PC-3 (cell line): ENCODE data around the gene EVA1A. TPM values are rescaled to one million over a fixed set of nuclear protein-coding genes. Genes with fewer than 3 reads are reported as not detected.
A peak's percentile ranks its signal among the peaks of the same experiment; 100 is the strongest.

Experiments
- ATAC-seq: fragments of 200-7000 bp; cut with Tn5 transposase; 2 replicates; pipeline ENCODE4 v1.9.1; 2020; ENCODE audit warnings: mild to moderate bottlenecking, moderate library complexity
- BruUV-seq: library from RNA; stranded (reverse); fragments of 400-500 nt; replicated peaks from 2 replicates; lab custom pipeline; 2021; lab: Mats Ljungman, UMichigan
- CTCF ChIA-PET: fragments of 300-600 bp; sonication (Branson Sonifier 250); formaldehyde crosslinking; loops from one replicate; lab custom pipeline; 2022; ENCODE audit warnings: antibody characterized with exemption; lab: Charles Lee
- POLR2A ChIA-PET: fragments of 300-600 bp; sonication (Branson Sonifier 250); formaldehyde crosslinking; loops from one replicate; lab custom pipeline; 2022; ENCODE audit warnings: antibody characterized with exemption; ENCODE audit not compliant: unreplicated experiment; lab: Charles Lee
- DNase-seq: peaks from one replicate; pipeline ENCODE4 v3.0.0-alpha.2; 2015
- H2AFZ ChIP-seq: fragments of 300-600 bp; sonication (generic); 2 replicates; pipeline ENCODE4 v1.6.0; 2016; ENCODE audit warnings: antibody characterized with exemption, low read length
- H3F3A ChIP-seq: fragments of 300-600 bp; sonication (generic); one replicate; pipeline ENCODE4 v1.6.0; 2017; ENCODE audit warnings: antibody characterized with exemption, low read length, control low read depth, mild to moderate bottlenecking; ENCODE audit not compliant: unreplicated experiment
- H3K27ac ChIP-seq: fragments of 300-600 bp; sonication (generic); 2 replicates; pipeline ENCODE4 v1.5.1; 2016; ENCODE audit warnings: mild to moderate bottlenecking, low read length
- H3K27me3 ChIP-seq: fragments of 300-600 bp; sonication (generic); 2 replicates; pipeline ENCODE4 v1.6.1; 2016; ENCODE audit warnings: low read length, mixed read lengths
- H3K36me3 ChIP-seq: fragments of 300-600 bp; sonication (generic); 2 replicates; pipeline ENCODE4 v1.6.1; 2016; ENCODE audit warnings: low read depth, mixed run types, low read length, mixed read lengths
- H3K4me1 ChIP-seq: fragments of 300-600 bp; sonication (generic); 2 replicates; pipeline ENCODE4 v1.5.1; 2016; ENCODE audit warnings: low read length; ENCODE audit not compliant: insufficient read depth
- H3K4me2 ChIP-seq: fragments of 300-600 bp; sonication (generic); 2 replicates; pipeline ENCODE4 v1.6.0; 2016; ENCODE audit warnings: low read length
- H3K4me3 ChIP-seq: fragments of 300-600 bp; sonication (generic); 2 replicates; pipeline ENCODE4 v1.5.1; 2016; ENCODE audit warnings: mild to moderate bottlenecking, low read length, mixed read lengths
- H3K79me2 ChIP-seq: fragments of 300-600 bp; sonication (generic); 2 replicates; pipeline ENCODE4 v1.6.1; 2017; ENCODE audit warnings: low read length, mixed read lengths
- H3K9ac ChIP-seq: fragments of 300-600 bp; sonication (generic); 2 replicates; pipeline ENCODE4 v1.6.0; 2016; ENCODE audit warnings: mild to moderate bottlenecking, low read length
- H3K9me2 ChIP-seq: fragments of 300-600 bp; sonication (generic); replicated peaks from 2 replicates; pipeline ENCODE4 v1.6.1; 2016; ENCODE audit warnings: mixed run types, low read length, mixed read lengths
- H3K9me3 ChIP-seq: fragments of 300-600 bp; sonication (generic); 2 replicates; pipeline ENCODE4 v1.6.1; 2016; ENCODE audit warnings: low read length, mixed read lengths
- H4K20me1 ChIP-seq: fragments of 300-600 bp; sonication (generic); 2 replicates; pipeline ENCODE4 v1.6.1; 2016; ENCODE audit warnings: low read length, mixed read lengths
- EZH2 ChIP-seq: fragments of 300-600 bp; sonication (generic); IDR thresholded peaks from one replicate; pipeline ENCODE4 v1.6.1; 2017; ENCODE audit warnings: antibody characterized with exemption, mild to moderate bottlenecking, low read length; ENCODE audit not compliant: unreplicated experiment
- EZH2phosphoT487 ChIP-seq: fragments of 300-600 bp; sonication (generic); IDR thresholded peaks from 2 replicates; pipeline ENCODE4 v1.6.1; 2018; ENCODE audit warnings: mild to moderate bottlenecking, antibody characterized with exemption, low read length, borderline replicate concordance
- intact Hi-C: fragments of 100-400 bp; cut with micrococcal nuclease; formaldehyde crosslinking; loops from 2 replicates; pipeline ENCODE4 v1.9.0; 2023
- total RNA-seq: library from RNA; depleted of rRNA; stranded (reverse); fragments of >200 nt; gene quantifications from 2 replicates; pipeline ENCODE4 v1.2.3, GENCODE V29; 2014
- TF ChIP-seq, protein P1 (sequence below): fragments of 300-600 bp; sonication (generic); conservative IDR thresholded peaks from 2 replicates; pipeline ENCODE4 v1.5.1; 2017; ENCODE audit warnings: antibody characterized with exemption, low read depth, mild to moderate bottlenecking, low read length

EVA1A gene
- total RNA-seq, 1 experiment from 2014 or later, result 48.9 TPM

DNA sequence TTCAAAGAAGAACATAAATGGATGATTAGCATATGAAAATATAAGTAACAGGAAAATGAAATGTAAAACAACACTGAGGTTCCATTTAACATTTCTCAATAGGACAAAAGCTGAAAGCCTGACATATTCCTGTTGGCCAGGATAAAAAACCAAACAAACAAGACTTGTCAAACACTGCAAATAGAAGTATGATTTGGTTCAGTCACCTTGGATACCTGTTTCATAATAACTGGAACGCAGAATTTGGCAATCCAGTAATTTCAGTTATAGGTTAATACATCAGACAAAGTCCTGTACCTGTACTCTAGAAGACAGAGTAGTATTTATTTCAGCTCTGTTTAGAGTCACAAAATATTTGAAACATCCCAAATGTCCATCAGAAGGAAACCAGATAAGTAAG is 16.5 kb upstream of the EVA1A start:
- POLR2A ChIA-PET, result no interaction called here
- Histone ChIP-seq H3K36me3 (no peaks in the 10 kb centered on the region), H3K4me2 (no peak overlapping the region), H3K27ac (no peak overlapping the region), H3K4me1 (peaks cover 9% of the 10 kb centered on the region; the same call in 1 of the 2 replicates), H3K79me2 (no peaks in the 10 kb centered on the region), H3K9me3 (no peaks in the 10 kb centered on the region), H3K9ac (no peak overlapping the region), H3K9me2 (no peaks in the 10 kb centered on the region), H3K27me3 (no peaks in the 10 kb centered on the region), H3F3A (no peaks in the 10 kb centered on the region), H4K20me1 (no peaks in the 10 kb centered on the region), H3K4me3 (no peak overlapping the region), H2AFZ (no peak overlapping the region)
- TF ChIP-seq EZH2 (no peak), EZH2phosphoT487 (no peak)
- TF ChIP-seq, protein P1, sequence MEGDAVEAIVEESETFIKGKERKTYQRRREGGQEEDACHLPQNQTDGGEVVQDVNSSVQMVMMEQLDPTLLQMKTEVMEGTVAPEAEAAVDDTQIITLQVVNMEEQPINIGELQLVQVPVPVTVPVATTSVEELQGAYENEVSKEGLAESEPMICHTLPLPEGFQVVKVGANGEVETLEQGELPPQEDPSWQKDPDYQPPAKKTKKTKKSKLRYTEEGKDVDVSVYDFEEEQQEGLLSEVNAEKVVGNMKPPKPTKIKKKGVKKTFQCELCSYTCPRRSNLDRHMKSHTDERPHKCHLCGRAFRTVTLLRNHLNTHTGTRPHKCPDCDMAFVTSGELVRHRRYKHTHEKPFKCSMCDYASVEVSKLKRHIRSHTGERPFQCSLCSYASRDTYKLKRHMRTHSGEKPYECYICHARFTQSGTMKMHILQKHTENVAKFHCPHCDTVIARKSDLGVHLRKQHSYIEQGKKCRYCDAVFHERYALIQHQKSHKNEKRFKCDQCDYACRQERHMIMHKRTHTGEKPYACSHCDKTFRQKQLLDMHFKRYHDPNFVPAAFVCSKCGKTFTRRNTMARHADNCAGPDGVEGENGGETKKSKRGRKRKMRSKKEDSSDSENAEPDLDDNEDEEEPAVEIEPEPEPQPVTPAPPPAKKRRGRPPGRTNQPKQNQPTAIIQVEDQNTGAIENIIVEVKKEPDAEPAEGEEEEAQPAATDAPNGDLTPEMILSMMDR, result no peak
- CTCF ChIA-PET, result no interaction called here
- no TSS peak for BruUV-seq
- DNase-seq (peak; percentile 37), ATAC-seq (no peak)
- intact Hi-C loops, result no loop called here

DNA sequence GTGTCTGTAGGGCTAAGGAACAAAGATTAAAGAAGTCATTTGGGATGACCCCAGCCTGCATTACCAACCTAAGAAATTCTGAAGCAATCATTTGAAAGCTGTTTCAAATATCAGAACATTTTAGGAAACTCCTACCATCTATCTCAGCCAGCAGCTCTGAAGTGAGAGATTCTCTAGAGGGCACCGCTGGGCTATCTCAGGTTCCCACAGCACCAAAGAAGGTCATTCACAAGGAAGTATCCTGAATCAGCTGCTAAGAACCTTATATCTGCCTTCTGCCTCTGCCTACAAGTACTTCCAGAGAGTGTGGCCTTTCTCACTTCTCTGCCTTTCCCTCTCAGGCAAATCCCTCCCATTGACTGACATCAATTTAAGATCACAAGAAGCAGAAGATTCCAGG is 13.4 kb upstream of the EVA1A start:
- peaks cover 33% of the 10 kb centered on the region for H3K4me1 ChIP-seq
- no peaks in the 10 kb centered on the region for H3K36me3 ChIP-seq
- no peaks in the 10 kb centered on the region for H3K9me2 ChIP-seq
- no peak for TF ChIP-seq EZH2phosphoT487
- TF ChIP-seq, protein P1, result peak; percentile 51
- no peak for TF ChIP-seq EZH2
- no peaks in the 10 kb centered on the region for H3K79me2 ChIP-seq
- DNase-seq, result peak; percentile 37
- H3K9ac ChIP-seq, result no peak overlapping the region
- H2AFZ ChIP-seq, result no peak overlapping the region
- intact Hi-C loops, result loop anchor here (1.0 kb wide), 2 partner anchors 32 to 54 kb away; no protein-coding TSS in a partner anchor
- ATAC-seq, result peak; percentile 88
- no peaks in the 10 kb centered on the region for H3F3A ChIP-seq
- H3K27me3 ChIP-seq, result no peaks in the 10 kb centered on the region
- BruUV-seq, result no TSS peak
- POLR2A ChIA-PET, result no interaction called here
- CTCF ChIA-PET, result interaction anchor here (1.1 to 2.2 kb wide), 3 partner anchors 32 to 54 kb away, joined by 5 to 15 read pairs (median 10); no protein-coding TSS in a partner anchor
- H3K27ac ChIP-seq, result no peak overlapping the region
- H3K4me3 ChIP-seq, result no peak overlapping the region
- H3K9me3 ChIP-seq, result no peaks in the 10 kb centered on the region
- H4K20me1 ChIP-seq, result no peaks in the 10 kb centered on the region
- no peak overlapping the region for H3K4me2 ChIP-seq

DNA sequence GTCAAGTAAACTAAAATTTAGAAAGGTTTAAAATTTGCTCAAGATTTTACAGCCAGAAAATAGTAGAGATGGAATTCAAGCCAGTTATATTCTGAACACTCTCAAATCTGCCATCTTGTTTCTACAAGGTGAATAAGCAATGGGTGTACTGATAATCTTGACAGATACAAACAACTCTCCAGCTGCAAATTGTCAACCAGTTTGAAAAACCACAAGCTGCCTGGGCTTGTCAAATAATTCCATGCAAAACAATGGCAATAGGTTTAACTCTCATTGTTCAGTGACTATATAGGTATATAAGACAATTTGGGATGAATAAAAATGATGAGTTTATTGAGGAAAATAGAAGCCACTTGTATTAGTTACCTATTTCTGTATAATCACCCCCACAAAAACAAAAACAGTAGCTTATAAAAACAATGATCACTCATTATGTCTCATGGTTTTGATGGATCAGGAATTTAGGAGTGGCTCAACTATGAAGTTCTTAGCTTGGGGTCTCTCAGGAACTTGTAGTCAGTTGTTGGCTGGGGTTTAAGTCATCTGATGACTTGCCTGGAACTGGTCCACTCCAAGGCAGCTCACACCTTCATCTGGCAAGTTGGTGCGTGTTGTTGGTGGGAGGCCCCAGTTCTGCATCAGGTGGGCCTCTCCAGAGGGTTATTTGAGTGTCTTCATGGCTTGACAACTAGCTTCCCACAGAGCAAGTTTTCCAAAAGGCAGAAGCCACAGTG is 12.6 kb upstream of the EVA1A start:
- TF ChIP-seq, protein P1, result no peak
- no peak for TF ChIP-seq EZH2
- no peak for TF ChIP-seq EZH2phosphoT487
- no peaks in the 10 kb centered on the region for H3K9me3 ChIP-seq
- H3K9ac ChIP-seq, result no peak overlapping the region
- POLR2A ChIA-PET, result no interaction called here
- H3K4me2 ChIP-seq, result no peak overlapping the region
- H3K4me3 ChIP-seq, result no peak overlapping the region
- CTCF ChIA-PET, result interaction anchor here (0.6 to 2.2 kb wide), 3 partner anchors 29 to 55 kb away, joined by 4 to 15 read pairs (median 10); no protein-coding TSS in a partner anchor
- no peak overlapping the region for H3K27ac ChIP-seq
- no peaks in the 10 kb centered on the region for H3F3A ChIP-seq
- no peak overlapping the region for H2AFZ ChIP-seq
- DNase-seq (peak; percentile 30), ATAC-seq (no peak)
- BruUV-seq, result no TSS peak
- intact Hi-C loops, result no loop called here
- H3K9me2 ChIP-seq, result no peaks in the 10 kb centered on the region
- peaks cover 33% of the 10 kb centered on the region for H3K4me1 ChIP-seq
- no peaks in the 10 kb centered on the region for H3K36me3 ChIP-seq
- H3K27me3 ChIP-seq, result no peaks in the 10 kb centered on the region
- H4K20me1 ChIP-seq, result no peaks in the 10 kb centered on the region
- H3K79me2 ChIP-seq, result no peaks in the 10 kb centered on the region
